Hematopoietic multipotent progenitor cell (in vitro differentiated cells): ENCODE measurements around the gene IGLL5. TPM values are rescaled to one million over a fixed set of nuclear protein-coding genes. Genes with fewer than 3 reads are reported as not detected.

ENCODE experiments used
- DNase-seq, 3 donors: peaks; one replicate each; pipeline ENCODE4 v3.0.0-alpha.2; 2011 to 2015; ENCODE audit warnings: low read depth in 2 of 3, low spot score in 2 of 3
- total RNA-seq: library from RNA; depleted of rRNA; stranded (reverse); fragments of >200 nt; gene quantifications from one replicate; pipeline ENCODE4 v1.2.3, GENCODE V29; 2012

IGLL5 gene
- total RNA-seq, 1 donor: 0.54 TPM

DNA sequence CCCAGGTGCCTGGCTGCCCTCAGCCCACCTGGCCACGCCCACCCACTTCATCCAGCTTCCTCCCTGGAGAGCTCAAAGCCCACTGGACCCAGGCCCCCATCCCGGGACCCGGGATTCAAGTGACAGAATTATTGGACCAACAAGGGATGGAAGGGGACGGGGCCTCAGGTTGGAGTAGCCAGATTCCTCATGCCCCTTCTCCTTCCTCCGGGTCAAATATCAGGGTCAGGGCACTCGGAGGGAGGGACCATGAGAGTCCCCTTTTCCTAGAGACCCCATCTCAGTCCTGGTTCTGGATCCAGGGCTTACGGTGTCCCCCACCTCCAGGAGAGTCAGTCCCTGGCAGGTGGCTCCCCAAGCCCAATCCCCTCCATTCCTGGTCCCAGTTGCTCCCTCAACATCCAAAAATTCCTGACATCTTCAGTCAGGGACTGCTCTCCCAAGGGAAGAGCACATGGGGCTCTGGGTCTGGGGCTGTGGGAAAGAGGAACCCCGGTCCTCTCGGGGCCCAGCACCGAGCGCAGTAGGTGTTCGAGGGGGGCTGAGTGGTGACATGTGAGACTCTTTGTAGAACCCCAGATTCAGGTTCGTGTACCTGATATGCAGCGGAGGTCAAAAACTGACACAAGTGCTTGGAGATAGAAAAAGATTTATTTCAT is 37.7 kb downstream of the IGLL5 start:
- no peak for DNase-seq

DNA sequence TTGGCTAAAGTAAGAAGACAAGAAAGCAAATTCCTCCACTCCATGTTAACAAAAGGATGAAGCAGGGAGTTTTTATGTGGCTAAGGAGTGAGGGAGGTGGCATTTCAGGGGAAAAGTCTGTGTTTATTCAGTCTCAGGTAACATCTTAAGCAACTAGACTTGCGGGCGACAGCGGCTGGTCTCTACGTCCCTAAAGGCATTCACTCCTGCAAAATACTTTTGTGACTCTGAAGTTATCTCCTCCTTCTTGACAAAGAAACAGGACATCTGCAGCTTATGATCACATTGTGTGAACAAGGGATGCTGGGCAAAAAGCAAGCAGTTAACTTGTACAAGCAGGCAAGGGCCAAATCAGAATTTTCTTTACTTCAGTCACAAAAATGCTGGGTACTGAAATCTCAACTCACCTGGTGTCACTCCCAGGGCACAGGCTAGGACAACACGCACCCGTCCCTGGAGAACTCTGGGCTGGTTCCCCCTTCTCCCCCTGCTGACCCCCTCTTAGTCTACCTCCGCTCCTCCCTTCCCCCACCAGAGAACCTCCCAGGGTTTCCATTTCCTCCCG is 38.3 kb downstream of the IGLL5 start:
- DNase-seq: no peak

DNA sequence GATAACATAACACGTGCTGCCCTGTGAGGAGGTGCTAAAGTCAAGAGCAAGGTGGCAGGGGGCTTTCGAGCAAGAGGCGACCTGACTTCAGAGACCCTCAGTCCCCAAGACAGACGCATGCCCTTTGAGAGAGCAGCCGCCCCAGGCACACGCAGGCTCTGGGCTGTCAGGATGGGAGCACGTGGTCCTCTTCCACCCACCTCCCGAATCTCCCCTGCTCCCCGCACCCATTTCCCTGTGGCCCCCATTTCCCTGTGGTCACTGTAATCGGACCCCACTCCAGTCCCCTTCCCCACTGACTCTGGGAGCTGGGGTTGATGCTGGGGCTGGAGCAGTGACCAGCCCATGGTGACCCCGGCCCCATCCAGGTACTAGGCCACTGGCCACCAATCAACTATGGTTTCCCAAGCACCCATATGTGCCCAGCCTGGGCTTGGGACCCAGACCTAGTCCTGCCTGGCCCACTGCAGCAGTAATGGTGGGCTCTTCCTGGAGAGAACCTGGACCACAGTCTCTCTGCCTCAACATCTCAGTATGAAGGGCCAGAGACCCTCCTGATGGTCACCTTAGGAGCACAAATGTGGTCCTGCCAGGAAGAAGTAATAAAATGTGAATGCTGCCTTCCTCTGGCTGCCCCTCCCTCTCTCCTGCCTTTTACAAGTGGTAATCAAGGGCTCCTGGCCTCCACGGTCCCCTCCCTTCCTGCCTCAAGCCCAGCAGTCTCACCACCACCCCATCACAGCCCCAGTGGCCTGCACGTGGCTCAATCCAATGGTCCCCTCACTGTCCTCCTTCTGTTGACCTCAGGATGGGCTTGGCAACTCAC is 39.0 kb downstream of the IGLL5 start:
- DNase-seq: no peak

DNA sequence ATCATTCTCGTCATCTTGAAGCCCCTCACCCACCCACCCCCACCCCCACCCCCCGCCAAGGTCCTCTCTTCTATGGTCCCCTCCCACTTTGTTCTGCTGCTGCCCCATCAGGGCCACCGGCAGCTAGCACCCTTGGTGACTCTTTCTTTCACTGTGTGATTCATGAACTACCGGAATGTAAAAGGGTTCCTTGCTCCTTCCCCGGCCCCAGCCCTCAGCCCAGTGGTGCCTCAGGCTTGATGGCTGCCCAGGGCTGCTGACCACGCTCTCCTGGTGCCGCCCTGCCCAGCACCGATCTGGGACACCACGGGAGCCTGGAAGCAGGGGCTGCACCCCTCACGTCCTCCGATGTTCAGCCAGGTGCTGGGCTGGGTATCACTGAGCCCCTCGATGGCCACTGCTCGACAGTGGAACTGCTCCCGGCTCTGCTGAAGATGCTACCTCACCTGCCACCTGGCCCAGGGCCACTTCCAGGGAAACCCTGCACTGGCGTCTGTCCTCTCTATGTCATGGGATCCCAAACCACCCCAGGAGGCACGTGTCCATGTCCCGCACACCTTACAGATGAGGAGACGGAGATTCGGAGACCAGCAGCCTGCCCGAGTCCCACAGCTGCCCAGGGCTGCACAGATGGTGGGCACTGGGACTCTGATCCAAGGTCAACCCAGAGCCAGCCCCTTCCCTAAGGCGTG is 39.7 kb downstream of the IGLL5 start:
- no peak for DNase-seq

DNA sequence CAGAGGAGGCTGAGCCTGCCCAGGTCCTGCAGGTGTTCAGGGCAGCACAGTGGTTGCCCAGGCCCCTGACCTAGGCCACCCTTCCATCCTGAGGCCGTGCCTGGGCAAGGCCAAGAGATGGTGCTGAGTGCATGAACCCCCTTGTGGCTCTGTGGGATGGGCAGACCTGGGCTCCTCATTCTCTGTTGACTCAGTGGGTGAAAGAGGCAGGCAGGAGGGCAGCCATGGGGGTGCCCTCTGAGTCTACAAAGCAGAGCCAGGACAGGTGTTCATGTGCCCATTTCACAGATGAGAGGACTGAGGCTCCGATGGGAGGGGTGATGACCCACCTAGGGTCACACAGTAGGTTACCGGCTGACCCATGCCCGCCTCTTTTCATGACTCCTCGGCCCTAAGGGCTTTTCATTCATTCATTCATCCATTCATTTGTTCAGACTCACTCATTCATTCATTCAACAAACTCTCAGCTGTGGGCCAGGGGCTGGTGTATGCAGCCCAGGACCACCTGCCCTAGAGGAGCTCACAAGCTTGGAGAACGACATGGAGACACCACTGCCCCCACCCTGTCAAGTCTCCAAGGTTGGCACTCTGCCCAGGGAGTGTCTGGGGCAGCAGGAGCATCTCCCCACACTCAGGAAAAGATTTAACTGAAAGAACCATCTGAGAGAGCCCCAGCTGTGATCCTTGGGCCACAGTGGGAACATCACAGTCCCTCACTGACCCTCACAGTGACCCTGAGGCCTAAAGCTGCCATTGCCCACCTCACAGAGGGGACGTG is 40.5 kb downstream of the IGLL5 start:
- no peak for DNase-seq

DNA sequence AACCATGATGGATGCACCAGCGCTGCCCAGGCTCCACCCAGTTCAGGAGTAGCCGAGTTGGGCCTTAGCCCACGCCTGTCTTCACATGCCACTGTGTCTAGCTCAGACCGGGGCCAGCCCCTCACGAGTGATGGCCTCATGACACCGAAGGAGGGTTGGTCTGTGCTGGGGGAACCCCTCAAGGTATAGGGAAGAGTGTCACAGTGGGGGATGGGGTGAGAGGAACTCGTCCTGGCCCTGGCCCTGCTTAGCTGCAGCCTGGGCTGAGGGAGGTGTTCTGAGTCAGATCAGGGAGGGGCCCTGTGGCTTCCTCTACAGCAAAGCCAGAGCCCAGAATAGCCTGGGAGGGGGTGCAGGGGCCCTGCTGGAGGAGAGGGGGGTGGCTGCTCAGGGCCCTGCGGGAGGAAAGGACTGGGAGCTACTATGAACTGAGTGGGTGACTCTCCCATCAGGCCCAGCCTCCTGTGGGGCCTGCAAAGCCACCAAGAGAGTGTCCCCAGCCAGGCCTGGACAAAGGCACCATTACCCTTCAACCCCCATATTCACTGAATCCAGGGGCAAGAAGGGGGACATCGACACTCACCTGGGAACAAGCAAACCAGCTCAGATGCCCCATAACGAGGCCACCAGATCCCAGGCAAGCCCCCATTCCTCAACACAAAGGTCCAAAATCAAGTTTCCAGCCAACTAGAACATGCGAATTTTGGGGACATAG is 41.2 kb downstream of the IGLL5 start:
- DNase-seq: peak in 2 of 3 donors; percentile 95 to 96

DNA sequence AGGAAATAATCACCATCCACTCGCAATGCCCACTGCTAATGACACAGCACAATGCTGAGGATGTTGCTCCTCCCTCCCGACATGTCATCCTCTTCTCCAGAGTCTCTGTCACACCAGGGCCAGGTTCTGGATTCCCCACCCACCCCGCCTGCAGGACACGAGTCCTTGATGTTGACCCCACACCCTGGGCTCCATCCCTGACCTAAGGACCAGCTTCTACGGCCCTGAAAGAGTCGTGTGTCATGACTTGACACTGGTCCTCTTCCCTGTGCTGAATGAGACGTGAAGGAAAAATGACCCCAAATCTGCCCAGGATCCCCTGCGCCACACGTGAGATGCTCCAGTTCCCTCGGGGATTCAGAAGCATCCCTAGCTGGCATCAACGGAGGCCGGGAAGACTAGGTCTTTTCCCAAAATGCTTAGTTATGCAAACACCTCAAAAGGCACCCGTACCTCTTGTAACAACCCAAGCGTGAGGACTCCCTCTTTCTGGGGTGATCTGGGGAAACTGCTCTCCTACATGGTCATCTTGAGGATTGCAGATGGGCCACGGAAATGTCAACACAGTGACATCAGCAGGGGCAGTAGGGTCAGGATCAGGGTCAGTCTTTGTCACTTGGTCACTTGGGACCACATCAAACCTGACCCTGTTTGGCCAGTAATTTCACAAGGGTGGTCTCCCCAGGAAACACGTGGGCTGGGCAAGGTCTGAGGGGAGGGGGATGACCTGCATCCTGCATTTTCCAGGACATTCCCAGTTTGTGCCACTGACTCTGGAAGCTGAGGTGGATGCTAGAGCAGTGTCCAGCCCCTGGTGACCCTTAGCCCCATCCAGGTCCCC is 42.0 kb downstream of the IGLL5 start:
- no peak for DNase-seq

DNA sequence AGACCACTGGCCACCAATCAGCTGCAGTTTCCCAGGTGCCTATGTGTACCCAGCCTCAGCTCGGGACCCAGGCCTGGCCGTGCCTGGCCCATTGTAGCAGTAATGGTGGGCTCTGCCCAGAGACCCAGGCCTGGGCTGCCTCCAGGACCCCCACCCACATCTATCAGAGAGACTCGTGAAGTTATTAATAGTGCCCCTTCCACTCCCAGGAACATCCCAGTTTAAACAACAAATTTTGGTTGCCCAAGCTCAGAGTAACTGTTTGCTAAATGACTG is 42.5 kb downstream of the IGLL5 start:
- DNase-seq: no peak

DNA sequence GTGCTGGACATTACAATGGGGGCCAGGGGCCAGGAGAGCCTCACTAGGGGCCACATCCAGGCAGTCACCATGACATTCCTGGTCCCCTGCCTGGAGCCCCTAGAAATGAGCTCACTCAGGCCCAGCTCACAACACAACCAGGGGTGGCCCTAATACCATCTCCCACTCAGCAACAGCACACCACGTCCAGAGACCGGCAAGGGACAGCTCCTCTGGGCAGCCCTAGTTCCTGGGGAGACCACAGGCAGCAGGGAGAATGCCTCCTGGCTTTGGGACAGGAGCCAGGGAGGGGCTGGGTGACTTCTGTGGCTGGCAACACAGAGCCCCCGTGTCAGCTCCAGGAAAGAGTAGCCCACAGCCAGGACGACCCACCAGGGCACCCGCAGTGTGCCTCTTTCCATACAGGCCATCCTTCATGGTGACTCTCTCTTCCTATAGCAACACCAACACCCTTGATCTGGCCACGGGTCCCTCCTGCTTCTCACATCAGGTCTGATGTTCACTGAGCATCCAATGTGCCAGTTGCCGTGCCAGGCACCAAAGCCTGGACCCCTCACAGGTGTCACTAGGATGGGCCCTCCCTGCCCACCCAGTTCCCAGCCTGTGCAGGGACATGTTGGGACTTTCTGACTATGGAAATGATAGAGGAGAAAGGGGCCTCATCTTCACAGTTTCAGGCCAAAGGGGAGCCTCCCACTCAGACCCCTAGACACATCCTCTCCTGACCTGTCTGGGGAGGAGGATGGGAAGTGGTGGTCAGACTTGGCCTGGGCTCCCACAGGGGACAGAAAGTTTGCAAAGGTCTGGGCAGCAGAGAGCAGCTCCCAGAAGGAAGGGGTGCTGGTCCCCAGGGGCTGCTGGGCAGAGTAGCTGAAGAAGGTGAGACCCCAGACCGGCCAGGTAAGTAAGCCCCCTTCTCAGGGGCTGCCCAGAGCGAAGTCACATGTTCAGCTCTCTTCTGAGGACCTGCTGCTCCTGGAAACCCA is 43.2 kb downstream of the IGLL5 start:
- DNase-seq: no peak

DNA sequence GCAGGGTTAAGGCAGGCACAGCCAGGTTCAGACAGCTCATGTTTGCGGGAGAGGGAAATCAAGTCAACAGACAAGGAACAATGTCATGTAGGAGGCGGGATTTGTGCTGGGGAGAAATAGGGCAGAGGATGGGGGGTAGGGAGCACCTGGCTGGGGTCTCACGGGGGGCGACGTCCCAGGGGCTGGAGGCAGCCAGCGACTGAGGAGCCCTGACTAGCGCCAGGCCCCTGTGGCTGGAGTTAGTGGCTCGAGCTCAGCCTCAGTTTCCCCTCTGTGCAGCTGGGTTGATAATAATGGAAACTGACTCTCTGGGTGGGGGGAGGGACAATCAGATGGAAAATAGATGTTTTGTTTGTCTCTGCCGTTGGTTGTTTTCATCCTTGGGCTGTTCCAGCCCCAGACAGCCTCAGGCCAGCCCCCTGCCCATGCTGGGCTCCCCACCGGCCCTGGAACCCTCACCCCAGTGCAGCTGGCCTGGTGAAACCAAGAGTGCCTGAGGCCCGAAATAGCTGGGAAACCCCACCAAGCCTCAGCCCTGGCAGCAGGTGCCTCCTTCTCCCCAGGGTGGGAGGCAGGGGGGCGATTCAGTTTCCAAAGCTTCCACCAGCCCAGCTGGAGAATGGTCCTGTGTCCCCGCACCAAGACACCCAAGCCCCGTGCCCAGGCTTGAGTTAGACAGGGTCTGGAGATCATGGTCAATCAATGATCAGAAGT is 44.1 kb downstream of the IGLL5 start:
- no peak for DNase-seq

DNA sequence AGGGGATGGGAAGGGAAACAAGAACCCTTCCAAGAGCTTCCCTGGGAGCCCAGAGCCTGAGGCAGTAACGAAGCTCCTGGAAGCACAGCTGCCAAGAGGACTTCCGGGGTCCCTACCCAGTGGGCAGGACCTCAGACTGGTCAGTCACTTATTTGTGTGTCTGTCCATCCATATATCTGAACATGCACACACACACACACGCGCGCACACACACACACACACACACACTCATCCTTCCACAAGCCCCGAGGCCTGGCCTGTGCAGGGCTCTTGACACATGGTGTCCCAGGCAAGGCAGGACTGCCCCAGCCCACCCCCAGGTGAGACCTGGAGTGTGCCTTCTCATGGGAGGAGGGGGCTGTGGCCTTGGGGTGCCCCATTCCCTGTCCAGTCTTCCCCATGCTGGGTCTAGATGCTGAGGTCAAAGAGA is 44.9 kb downstream of the IGLL5 start:
- DNase-seq: no peak

DNA sequence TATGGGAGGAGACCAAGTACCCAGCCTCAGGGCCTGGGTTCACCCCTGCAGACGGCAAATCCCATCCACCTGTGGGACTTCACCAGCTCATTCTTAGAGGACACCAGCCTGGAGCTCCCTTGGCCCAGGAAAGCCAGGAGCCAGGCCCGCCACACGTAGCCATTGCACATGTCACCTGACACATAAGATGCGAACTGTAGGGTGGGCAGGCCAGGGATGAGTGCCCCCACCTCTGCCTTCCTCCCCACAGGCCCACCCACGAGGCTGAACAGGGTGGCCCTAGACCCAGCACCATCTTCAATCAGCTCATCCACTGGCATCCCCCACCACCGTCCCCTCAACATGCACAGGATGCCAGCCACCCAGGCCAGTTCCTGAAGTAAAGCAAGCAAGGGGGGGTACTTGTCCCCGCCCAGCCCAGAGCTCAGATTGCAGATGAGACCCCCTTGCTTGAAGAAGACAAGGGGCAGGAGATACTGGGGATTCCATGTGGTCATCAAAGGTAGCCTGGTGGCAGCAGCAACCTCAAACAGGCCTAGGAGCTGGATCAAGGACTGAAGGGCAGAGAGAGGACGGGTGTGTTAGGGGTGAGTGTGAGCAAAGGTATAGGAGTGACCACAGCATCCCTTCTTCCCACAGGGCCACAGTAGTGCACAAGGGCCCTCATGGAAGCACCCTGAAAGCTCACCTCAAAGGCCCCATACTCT is 45.6 kb downstream of the IGLL5 start:
- DNase-seq: no peak

DNA sequence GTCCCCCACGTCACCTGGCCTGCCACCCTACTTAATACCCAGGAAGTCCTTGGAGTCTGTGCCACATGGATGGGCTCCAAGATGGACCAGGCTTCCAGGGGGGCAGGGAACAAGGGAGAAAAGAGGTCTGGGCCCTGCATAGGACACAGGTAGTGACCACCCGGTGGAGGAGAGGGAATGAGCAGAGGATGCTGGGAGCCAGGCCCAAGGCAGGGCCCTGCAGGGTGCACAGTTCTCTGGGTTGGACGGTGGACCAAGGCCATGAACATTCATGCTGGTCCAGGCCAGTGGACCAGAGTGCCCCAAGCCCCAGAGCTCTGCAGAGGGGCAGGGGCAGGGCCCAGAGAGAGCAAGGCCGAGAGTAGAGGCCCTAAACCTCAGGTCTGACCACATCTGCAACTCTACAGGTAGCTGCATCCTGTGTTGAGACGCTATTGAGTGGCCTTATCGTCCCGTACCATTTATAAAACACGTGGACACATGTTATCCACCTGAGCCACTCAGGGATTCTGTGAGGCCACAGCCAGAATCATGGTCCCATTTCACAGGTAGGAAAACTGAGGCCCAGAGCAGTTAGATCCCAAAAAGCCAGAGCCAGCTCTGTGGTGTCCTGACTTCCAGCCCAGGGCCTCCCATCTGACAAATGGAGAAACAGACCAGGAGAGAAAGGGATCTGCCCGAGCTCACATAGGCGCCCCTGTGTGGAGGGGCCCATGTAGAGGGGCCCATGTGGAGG is 46.4 kb downstream of the IGLL5 start:
- no peak for DNase-seq

DNA sequence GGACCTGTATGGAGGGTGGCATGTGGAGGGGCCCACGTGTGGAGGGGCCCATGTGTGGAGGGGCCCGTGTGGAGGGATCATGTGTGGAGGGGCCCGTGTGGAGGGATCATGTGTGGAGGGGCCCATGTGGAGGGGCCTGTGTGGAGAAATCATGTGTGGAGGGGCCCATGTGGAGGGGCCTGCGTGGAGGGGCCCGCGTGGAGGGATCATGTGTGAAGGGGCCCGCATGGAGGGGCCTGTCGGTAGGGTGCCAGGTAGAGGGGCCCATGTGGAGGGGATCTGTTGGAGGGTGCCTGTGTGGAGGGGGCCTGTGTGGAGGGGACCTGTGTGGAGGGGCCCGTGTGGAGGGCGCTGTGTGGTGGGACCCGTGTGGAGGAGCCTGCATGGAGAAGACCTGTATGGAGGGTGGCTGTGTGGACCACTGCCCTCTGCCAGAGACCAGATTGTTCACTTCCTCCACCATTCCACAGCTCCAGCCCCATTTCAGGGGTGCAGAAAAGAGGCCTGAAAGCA is 47.0 kb downstream of the IGLL5 start:
- DNase-seq: no peak

DNA sequence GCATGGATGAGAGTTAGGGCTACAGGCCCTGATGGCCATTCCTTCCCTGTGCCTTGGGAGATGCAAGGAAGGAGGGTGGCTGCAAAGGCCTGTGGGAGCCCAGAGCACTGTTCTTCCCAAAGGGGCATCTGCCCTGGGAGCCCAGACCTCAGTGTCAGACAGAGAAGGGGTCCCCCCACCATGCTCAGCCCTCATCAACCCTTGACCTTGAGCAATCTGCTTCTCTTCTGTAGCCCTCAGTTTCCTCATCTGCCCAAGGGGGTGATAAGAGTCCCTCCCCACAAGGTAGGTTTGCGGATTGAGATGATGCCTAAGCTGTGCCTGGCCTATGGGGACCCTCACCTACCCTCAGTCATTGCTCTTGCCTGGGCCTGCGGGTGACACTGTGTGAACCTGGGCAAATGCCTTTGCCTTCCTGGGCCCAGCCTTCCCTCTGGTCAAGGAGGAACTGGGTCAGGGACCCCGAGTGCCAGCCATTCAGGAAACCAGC is 47.5 kb downstream of the IGLL5 start:
- DNase-seq: no peak
